GM20431 (cell line): Measurements from ENCODE around the gene SDK1.

Source experiments
- in situ Hi-C: fragments of 300-500 bp; cut with MseI, MboI; formaldehyde crosslinking; loops from one replicate; pipeline ENCODE4 v1.15.0; 2020; ENCODE audit warnings: low sequenced_read_pairs; ENCODE audit not compliant: unreplicated experiment

The SDK1 gene

DNA sequence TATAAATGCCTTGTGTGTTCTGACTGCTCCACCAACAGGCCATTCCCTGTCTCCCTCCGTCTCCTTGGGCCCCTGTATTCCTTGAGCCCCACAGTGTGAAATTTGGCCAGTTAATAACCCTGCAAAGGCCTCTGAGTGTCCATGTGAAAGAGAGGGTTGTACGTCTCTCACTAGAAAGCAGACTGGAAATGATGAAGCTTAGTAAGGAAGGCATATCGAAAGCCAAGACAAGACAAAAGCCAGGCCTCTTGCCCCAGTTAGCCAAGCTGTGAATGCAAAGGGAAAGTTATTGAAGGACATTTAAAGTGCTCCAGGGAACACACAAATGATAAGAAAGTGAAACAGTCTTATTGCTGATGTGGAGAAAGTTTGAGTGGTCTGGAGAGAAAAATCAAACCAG, 680.2 kb downstream of the SDK1 start:
- in situ Hi-C loops, result no loop called here

DNA sequence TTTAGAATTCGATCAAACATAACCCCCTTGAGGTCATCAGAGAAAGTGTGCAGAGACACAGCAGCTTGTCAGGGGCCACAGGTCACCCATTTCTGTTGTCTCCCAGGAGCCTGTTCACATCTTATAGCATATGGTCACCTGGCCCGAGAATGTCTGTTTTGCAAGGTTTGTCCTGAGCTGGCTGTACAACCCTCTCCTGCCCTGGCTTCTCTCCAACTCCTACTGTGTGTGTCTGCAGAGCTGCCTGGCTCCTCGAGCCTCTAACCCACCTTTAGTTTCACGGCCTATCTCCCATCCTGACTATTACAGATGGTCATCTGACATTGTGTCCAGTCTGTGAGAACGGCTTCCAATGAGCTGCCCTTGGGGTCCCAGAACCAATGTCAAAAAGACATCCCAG, 683.4 kb downstream of the SDK1 start:
- in situ Hi-C loops, result no loop called here

DNA sequence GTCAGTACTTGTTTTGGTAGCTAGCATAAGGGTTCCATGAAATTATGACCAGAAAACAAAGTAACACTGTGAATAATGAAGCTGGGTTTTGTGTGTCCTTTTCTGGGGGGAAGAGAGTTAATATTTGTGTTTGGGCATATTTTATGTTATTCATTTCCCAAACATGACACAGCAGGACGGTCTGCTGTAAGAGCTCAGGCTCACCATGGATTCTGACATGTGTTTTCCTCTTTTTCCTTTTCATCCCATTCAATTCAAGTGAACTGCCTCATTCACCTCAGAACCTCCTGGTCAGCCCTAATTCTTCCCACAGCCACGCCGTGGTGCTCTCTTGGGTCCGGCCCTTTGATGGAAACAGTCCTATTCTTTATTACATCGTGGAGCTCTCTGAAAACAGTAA, 685.9 kb downstream of the SDK1 start:
- in situ Hi-C loops, result no loop called here

DNA sequence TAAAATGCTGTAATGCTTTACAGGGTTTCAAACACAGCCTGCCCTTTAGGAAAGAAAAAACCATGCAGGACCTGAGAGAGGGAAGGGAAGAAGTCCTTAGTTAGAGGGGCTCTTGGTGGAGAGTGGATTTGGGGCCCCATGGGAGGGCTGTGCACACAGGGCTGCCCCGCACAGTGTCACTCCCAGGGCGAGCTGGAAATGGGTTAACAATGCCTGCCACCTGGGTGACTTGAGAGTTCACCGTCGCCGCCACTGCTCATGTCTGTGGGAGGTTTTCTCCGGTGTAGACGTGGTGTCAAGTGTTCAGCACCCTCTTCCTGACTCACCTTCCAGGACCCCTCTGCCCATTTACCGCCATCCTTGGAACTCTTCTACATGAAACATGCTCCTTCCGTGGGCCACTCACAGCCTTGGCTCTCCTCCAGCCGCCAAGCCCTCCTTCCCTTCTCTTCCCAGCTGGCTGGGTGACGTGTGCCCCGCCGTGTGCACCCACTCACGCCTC, 686.4 kb downstream of the SDK1 start:
- in situ Hi-C loops, result no loop called here

DNA sequence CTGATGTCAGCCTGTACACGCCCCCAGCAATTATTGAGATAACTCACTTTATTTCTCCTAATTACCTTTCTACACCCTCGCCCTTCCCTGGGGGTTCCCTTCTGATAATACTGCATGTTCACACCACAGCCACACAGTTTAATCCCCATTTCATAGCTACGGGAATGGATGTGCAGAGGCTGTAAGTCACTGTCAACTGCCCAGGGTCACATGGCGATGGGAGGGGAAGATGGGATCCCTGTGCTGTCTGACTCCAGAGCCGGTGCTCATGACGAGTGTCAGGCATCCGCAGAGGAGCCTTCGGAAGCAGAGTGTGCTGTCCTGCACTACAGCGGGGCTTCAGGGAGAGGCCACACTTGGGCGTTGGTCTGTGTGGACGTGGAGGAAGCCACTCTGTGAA, 688.7 kb downstream of the SDK1 start:
- in situ Hi-C loops, result no loop called here

DNA sequence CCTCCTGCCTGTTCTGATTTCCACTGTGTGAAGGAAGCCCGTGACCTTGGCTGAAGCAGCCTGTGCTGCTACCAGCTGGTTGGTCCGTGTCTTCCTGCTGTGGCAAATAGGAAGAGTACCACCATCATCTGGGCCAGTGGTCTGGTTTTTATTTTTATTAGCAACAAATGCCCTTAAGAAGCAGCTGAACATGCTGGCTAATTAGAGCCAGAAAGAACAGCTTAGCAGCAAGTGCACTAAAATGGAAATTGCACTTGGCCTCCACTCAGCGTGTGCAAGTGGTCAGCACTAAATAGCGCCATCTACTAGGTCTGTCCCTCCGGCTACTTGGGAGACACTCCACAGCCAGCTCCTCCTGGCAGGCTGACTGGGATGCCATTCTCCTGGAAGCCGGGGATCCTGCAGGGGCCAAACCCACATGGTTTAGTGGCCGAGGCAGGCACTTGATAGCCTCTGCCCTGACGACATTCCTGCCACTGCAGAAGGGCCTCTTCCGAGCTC, 690.7 kb downstream of the SDK1 start:
- in situ Hi-C loops, result no loop called here

DNA sequence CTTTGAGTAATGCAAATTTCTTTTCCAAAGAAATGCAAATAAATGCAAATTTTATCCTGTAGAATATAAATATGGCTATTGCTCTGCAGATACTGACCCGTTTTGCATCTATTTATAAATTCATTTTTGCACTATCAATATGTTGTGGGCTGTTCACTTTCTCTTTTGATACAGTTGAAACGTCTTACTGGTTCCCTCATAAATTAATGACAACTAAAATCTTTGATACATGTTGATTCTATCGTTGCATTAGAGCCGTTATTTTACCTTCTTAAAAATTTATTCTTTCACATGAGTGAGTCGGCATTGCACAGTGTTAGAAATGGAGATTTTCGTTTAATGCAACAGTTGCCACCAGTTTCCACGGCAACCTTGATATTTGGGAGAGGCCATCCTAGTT, 691.8 kb downstream of the SDK1 start:
- in situ Hi-C loops, result no loop called here

DNA sequence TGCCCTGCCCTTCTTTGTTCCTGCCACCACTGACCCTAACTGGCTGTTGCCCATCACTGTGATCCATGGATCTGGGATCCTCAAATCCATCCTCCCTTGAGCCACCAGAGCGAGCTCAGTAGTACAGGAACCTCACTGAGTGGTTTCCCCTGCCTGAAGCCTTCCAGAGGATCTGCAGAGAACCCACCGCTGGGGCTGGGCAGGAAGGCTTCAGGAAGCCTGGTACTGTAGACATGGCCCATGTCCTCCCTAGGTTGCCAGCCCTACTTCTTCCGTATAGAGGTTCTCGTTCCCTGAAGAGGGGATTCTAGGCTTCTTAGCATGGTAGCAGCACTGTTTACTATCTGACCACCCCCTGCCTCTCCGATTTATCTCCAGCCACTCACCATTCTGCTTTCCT, 693.7 kb downstream of the SDK1 start:
- in situ Hi-C loops, result no loop called here

DNA sequence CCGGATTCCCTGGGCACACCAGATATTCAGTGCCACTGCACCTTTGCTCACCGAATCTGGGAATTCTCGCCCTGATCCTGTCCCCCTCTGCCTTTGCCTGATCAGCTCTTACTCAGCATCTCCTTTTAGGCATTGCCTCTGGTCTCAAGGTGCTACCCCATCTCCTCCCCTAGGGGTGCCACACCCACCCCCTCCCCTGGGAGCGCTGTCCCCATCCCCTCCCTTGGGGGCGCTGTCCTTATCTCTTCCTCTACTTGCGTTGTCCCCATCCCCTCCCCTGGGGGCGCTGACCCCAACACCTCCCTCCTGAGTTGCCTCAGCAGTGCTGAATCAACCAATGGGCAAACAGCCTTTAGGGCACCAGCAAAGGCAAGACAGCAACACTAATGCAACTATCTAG, 694.1 kb downstream of the SDK1 start:
- in situ Hi-C loops, result no loop called here

DNA sequence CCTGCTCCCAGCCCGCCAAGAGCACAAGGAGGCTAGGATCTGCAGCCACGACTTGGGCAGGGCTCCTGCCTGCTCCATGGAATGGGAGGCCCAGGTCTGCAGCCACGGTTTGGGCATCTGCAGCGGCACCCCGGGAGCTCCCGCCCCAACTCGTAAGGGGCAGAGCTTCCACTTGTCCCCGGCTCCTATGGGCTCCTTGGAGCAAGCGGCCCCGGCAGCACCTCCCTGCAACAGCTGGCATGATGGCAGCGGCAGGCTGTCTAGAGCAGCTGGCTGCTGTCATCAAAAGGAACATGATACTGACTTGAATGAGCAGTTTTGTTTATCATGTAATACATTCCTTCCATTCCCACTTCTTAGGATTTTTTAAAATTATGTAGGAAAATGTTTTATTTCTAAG, 697.0 kb downstream of the SDK1 start:
- in situ Hi-C loops, result no loop called here

DNA sequence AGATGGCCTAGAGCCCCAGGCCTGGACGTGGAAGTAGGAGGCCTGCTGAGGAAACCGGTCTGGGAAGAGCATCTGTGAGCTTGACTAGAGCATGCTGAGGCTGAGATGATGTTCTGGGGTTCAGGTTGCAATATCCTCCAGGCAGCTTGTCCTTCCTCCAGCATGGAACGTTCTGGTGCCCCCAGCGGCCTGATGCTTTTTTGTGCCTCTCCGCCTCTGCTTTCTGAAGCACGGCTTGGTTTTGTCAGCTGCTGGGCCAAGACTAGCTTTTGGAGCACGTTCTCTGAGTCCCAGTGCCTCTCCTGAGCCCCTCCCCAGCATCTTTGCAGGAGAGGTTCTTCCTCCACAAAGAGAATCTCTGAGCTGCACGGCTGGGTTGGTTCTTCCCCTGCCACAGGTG, 699.1 kb downstream of the SDK1 start:
- in situ Hi-C loops, result no loop called here

DNA sequence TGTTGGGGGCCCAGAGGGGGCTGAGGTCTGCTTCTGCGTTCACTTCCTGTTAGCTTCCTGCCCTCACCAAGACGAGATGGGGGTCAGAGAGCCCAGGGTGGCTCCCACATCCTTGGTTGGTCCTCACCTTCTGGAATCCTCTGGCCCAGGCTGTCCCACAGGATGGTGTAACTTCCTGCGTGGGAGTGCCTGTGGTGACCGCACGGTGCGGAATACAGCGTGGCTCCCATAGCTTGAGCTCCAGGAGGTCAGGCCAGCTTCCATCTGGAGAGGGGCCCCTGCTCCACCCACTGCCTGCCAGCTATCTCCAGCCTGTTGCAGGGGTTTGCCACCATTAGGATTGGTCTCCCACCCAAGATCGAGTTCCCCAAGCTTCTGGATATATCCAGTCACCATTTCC, 699.9 kb downstream of the SDK1 start:
- in situ Hi-C loops, result no loop called here

DNA sequence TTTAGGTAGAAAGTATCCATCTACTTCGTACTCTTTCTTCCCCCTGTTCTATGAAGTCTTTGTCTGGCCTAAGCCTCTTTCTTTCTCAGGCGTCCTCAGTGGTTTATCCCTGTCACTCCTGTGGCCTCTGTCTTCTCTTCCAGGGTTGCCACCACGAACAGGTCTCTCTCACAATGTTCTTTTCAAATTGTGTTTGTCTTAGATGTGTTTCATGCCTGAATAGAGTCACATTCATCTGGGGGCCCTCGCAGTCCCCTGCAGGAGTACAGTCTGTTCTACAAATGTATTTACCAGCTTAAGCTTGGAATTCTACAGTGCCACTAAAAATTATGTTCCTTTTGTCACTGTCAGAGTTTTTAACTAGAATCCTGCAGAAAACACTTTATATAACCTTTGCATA, 700.7 kb downstream of the SDK1 start:
- in situ Hi-C loops, result no loop called here

DNA sequence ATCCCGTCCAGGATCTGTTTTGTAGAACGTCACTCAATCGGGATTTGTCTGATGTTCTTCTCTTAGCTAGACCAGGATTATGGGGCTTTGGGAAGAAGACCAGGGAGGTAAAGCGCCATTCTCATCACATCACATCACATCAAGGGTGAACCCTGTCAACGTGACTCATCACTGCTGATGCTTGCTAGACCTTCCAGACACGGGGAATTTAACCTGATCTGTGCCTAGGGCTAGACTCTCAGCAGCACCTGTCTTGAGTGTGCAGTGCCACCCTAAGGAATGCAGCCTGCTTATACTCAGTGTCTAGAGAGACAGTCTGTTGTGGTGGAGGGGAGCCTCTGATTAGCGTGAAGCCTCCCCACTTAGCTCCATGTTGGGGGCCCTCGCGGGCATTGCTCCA, 702.5 kb downstream of the SDK1 start:
- in situ Hi-C loops, result no loop called here

DNA sequence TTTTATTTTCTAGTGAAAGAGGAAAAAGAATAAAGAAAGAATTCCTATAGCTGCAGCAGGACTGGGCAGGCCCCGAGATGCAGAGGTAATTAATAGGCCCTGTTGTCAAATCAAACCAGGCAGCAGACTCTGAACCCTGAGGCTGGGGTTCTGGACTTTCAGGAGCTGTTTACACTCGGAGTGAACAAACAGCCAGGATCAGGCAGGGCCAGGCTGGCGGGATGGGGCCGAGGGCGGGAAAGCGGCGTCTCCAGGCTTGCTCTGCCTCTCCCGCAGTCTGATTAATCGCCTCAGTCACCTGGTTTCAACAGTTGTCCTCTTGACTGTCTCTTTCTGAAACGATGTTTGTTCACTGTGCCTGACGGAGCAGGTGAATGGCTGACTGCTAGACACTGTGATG, 705.6 kb downstream of the SDK1 start:
- in situ Hi-C loops, result no loop called here

DNA sequence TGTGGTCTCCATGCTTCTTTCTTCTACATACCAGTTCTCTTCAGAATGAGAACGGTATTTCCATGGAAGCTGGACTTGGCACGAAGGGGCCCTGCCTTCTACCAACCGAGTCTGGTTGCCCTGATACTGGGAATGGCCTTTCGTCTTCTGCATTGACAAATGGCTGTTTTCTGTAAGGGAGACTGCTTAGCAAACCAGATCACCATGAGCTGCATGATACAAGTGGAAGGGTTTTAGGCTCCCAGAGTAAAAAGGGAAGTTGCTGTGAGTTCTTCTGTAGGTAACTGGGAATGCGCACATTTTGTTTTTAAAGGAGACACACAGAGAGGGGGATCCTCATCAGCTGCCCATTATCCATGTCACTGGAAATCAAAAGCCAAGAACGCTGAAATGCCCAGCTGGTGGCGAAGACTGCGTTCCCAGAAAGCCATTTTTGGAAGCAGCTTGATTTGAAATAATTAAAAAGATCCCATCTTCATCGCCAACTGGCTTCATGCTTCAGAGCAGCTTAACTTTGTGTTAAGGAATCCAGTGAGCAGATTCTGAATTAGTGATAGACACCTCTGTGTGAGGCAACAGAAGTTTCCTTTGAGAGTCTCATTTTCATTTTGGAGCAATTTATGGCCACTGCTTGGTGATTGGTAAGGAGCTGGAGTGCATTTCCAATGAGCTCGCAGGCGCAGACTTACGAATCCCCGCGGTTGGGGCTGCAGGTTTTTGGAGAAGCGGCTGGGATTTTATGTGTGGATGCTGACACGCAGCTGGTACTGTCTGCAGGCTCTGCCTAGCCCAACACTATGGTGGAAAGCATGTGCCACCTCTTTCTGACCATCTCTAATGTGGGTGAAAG, 708.4 kb downstream of the SDK1 start:
- in situ Hi-C loops, result no loop called here

DNA sequence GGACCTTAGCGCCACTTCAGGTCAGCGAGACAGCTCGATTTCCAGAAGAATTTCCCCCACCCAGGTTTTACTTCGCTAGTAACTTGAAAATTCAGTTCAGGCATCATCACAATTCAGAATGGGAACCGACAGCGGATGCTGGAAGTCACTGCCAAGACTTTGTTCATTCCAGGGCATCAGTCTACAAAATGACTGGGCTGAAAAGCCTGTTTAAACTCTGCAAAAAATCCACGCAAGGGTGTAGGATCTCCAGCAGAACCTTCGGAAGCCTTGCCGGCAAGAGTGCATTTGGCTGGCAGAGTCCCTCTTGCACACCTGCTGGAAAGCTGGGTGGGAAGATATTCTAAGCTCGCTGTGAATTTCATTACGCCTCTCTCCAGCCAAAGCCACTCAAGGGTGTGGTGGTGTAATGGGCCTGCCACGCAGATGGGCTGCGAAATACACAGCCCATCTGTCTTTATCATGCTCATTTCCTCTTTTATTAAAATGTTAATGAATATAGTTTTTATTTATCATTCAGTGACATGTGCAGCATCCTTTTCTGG, 709.1 kb downstream of the SDK1 start:
- in situ Hi-C loops, result no loop called here

DNA sequence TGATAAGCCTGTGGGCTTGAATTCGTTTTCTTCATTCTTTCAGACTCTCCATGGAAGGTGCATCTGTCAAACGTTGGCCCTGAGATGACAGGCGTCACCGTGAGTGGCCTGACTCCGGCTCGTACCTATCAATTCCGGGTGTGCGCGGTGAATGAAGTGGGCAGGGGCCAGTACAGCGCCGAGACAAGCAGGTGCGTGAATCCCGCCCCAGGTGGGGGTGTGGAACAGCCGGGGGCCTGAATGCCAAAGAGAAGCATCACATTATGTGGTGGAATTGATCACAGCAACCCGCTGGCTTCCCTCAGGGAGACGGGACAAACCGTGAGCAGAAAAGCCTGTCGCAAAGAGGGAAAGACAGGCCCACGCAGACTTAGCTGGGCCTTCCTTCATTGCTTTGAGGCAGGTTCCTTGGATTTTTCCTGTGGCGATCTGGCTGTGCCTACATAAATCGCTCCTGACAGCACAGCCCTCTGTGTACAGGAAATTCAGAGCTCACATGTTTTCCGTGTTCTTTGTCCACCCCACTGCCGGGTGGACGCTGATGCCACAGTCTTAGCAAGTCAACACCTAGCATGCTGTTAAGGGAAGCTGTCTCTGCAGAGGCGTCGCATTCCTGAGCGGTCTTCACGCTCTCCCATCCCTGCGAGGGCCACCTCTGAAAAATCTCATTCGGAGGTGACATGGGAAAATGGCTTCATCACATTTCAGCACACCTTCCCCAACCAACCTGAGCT, 710.0 kb downstream of the SDK1 start:
- in situ Hi-C loops, result no loop called here

DNA sequence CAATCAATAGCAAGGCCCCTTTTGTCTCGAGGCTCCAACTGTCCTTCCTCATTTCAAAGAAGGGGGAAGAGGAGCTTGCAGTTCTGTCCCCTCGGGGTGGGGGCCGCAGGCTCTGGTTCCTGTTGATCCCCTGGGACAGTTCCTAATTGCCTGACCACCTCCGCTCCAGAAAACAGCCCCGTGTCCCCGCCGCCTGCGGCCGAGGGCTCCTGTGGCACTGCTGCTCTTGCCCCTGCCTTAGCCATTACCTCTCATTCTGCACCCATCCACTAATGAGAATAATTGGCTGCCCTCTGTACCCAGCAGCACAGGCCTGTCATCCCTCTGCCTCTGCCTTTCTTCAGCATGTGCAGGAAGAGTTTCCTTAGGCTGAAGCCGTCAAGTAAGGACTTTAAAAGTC, 712.7 kb downstream of the SDK1 start:
- in situ Hi-C loops, result no loop called here

DNA sequence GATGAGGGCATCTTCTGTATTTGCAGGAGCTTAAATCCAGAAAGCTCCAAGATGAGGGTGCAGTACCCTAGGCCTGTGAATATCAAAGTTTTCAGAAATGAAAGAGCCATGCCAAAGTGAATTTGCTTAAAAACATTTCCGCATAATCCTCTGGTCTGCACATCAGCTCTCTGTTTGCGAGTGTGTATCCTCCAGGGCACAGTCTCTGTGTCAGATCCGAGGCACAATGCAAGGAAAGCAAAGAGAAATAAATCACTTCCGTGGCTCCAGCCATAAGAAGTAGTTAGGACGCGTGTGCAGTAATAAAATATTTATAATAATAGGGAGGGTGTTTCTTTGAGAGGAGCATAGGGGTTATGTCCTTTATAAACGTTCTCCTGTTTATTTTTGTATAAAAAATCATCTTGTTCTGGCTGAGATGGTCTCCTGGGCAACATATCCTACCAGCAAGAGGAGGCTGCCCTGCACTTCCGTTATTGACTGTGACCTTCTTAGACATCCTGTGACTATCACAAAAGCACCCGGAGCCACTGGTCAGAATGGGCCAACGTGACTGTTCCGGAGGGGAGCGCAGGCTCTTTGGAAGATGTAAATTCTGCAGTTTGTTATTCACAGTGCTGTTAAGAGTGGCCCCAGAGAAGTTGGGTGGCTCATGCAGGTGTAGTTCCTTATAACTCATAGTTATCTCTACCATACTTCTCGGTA, 713.4 kb downstream of the SDK1 start:
- in situ Hi-C loops, result no loop called here
